Ishikawa (cell line): Measurements from ENCODE around the gene SLC7A1.

ENCODE experiments used
- CREB1 ChIP-seq: IDR thresholded peaks from 2 replicates; pipeline ENCODE4 v1.6.1; 2012; ENCODE audit warnings: low read depth
- FOXM1 ChIP-seq: IDR thresholded peaks from 2 replicates; pipeline ENCODE4 v1.6.1; 2012; ENCODE audit warnings: low read depth, borderline replicate concordance

- TF ChIP-seq CREB1 = no peak
- TF ChIP-seq FOXM1 = no peak
Observed at GRCh38 chr13:29587645-29588044, 7.8 kb downstream of the SLC7A1 start.
